ENCODE data around the gene STARD7.

Gene STARD7

GRCh38 chr2:96135621-96136020 is 73.0 kb downstream of the STARD7 start:
- CTCF ChIA-PET: interaction anchor here (4.4 kb wide), 1 partner anchor 39 kb away, joined by 40 read pairs; no protein-coding TSS in a partner anchor
- POLR2A ChIA-PET: no interaction called here
- DNase-seq (ENCODE audit: extremely low spot score): no peak
- TF ChIP-seq FOXK2 (IDR thresholded peaks at IDR 0.05): no peak
- TF ChIP-seq FOXM1 (IDR thresholded peaks at IDR 0.05; ENCODE audit: borderline replicate concordance): no peak
- no peak for TF ChIP-seq BHLHE40 (IDR thresholded peaks at IDR 0.05; ENCODE audit: borderline replicate concordance)
- no peak for TF ChIP-seq HDGF (IDR thresholded peaks at IDR 0.05; ENCODE audit: borderline replicate concordance)
- no peak for TF ChIP-seq ELF4 (IDR thresholded peaks at IDR 0.05)
- no peak for TF ChIP-seq CTBP1 (IDR thresholded peaks at IDR 0.05; ENCODE audit: borderline replicate concordance)
- TF ChIP-seq LEF1 (IDR thresholded peaks at IDR 0.05; ENCODE audit: borderline replicate concordance): no peak
- TF ChIP-seq SUZ12 (IDR thresholded peaks at IDR 0.05): no peak
- no peak for TF ChIP-seq FOXA1 (IDR thresholded peaks at IDR 0.05)
- no peak for TF ChIP-seq L3MBTL2 (conservative IDR thresholded peaks at IDR 0.05)
- no peak for TF ChIP-seq SP1 (IDR thresholded peaks at IDR 0.05)
- TF ChIP-seq NFRKB (IDR thresholded peaks at IDR 0.05): no peak
- TF ChIP-seq ZNF384 (IDR thresholded peaks at IDR 0.05): no peak
- no peak for TF ChIP-seq PKNOX1 (IDR thresholded peaks at IDR 0.05)
- no peak for TF ChIP-seq ARNT (IDR thresholded peaks at IDR 0.05)
- no peak for TF ChIP-seq TARDBP (IDR thresholded peaks at IDR 0.05)

- ChIA-PET CTCF (no interaction called here), POLR2A (no interaction called here)
- TF ChIP-seq HDGF (IDR thresholded peaks at IDR 0.05; ENCODE audit: borderline replicate concordance) (no peak), ARNT (IDR thresholded peaks at IDR 0.05) (no peak), ELF4 (IDR thresholded peaks at IDR 0.05) (no peak), SUZ12 (IDR thresholded peaks at IDR 0.05) (no peak)
- no peak for DNase-seq (ENCODE audit: extremely low spot score)
Observed at GRCh38 chr2:96135171-96135570, 73.5 kb downstream of the STARD7 start.
